ENCODE data around the gene LHFPL3. TPM values are rescaled to one million over a fixed set of nuclear protein-coding genes. Genes with fewer than 3 reads are reported as not detected.

The LHFPL3 gene
- total and polyA plus RNA-seq, 2 donors (not counting 3 experiments of a cell fraction or from before 2014, with no cell fraction given), result not detected

DNA sequence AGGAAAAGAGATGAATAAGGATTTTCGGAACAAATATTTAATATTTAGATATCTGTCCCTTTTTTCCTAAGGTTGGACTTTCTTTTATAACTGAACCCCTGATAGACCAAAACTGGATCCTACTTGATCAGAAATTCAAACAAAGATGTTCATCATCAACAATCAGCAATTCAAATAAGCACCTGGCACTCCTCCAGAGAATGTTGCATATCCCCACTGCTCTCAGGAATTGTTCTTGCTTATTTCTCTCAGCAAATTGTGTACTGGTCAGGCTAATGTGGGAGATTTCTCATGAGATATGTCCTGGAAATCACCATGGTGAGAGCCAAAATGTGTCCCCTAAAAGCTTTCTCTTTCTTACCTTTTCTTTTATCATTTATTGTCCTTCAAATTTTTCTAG, 40.3 kb upstream of the LHFPL3 start:
- ChIA-PET POLR2A (no interaction called here), CTCF (interaction anchor here (1.1 kb wide), 1 partner anchor 20 kb away, joined by 4 read pairs; no protein-coding TSS in a partner anchor)
- Histone ChIP-seq H3K27me3 (ENCODE audit: control insufficient read depth in 2 of 2, insufficient read depth in 2 of 2, low read length in 2 of 2) (no peaks in the 10 kb centered on the region), H3K9ac (replicated peaks; ENCODE audit: extremely low read depth, insufficient read depth, low read length) (no peak overlapping the region), H3K9me1 (replicated peaks; ENCODE audit: control insufficient read depth, extremely low read depth, insufficient read depth, low read length) (no peaks in the 10 kb centered on the region), H3K9me3 (replicated peaks; ENCODE audit: control insufficient read depth, insufficient read depth, low read length) (no peaks in the 10 kb centered on the region), H3K4me3 (replicated peaks in 1 of 3; ENCODE audit: insufficient read depth in 1 of 3, low read depth in 1 of 3, low read length in 3 of 3) (no peak overlapping the region), H3K79me2 (ENCODE audit: control insufficient read depth, insufficient read depth, low read length) (no peaks in the 10 kb centered on the region), H4K20me1 (replicated peaks; ENCODE audit: control insufficient read depth, extremely low read depth, insufficient read depth, low read length) (no peaks in the 10 kb centered on the region), H3K4me1 (ENCODE audit: control insufficient read depth, extremely low read depth, insufficient read depth, low read length) (no peaks in the 10 kb centered on the region), H2AFZ (ENCODE audit: low read depth, low read length) (no peak overlapping the region), H3K36me3 (ENCODE audit: control insufficient read depth in 2 of 2, extremely low read depth in 1 of 2, insufficient read depth in 2 of 2, low read length in 2 of 2) (no peaks in the 10 kb centered on the region), H3K27ac (ENCODE audit: insufficient read depth, low read depth, low read length) (no peak overlapping the region), H3K4me2 (ENCODE audit: insufficient read depth, low read length) (no peak overlapping the region)
- FAIRE-seq (no peak), DNase-seq (ENCODE audit: low read depth, low spot score) (no peak)
- no TSS peak for BruUV-seq (replicated peaks)
- TF ChIP-seq, protein P1, sequence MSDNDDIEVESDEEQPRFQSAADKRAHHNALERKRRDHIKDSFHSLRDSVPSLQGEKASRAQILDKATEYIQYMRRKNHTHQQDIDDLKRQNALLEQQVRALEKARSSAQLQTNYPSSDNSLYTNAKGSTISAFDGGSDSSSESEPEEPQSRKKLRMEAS (IDR thresholded peaks at IDR 0.05; ENCODE audit: insufficient read depth, insufficient read length), result no peak
- no peak for TF ChIP-seq GATA2 (IDR thresholded peaks at IDR 0.05; ENCODE audit: insufficient read depth, insufficient read length, low read depth, low read length)
- TF ChIP-seq, protein P2, sequence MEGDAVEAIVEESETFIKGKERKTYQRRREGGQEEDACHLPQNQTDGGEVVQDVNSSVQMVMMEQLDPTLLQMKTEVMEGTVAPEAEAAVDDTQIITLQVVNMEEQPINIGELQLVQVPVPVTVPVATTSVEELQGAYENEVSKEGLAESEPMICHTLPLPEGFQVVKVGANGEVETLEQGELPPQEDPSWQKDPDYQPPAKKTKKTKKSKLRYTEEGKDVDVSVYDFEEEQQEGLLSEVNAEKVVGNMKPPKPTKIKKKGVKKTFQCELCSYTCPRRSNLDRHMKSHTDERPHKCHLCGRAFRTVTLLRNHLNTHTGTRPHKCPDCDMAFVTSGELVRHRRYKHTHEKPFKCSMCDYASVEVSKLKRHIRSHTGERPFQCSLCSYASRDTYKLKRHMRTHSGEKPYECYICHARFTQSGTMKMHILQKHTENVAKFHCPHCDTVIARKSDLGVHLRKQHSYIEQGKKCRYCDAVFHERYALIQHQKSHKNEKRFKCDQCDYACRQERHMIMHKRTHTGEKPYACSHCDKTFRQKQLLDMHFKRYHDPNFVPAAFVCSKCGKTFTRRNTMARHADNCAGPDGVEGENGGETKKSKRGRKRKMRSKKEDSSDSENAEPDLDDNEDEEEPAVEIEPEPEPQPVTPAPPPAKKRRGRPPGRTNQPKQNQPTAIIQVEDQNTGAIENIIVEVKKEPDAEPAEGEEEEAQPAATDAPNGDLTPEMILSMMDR (IDR thresholded peaks at IDR 0.05; ENCODE audit: extremely low read depth in 1 of 2, insufficient read depth in 1 of 2, low read depth in 1 of 2, low read length in 2 of 2), result no peak
- no peak for TF ChIP-seq POLR2A (IDR thresholded peaks at IDR 0.05; ENCODE audit: low read depth, low read length)
- TF ChIP-seq JUN (IDR thresholded peaks at IDR 0.05; ENCODE audit: borderline replicate concordance, insufficient read depth, insufficient read length, low read depth), result no peak
- no peak for TF ChIP-seq FOS (IDR thresholded peaks at IDR 0.05; ENCODE audit: borderline replicate concordance, insufficient read depth, low read length)
- TF ChIP-seq POLR2AphosphoS5 (IDR thresholded peaks at IDR 0.05; ENCODE audit: insufficient read depth, low read depth, low read length), result no peak
- no peak for TF ChIP-seq EZH2 (IDR thresholded peaks at IDR 0.05; ENCODE audit: borderline replicate concordance, low read depth, low read length, severe bottlenecking)
- no peak for TF ChIP-seq MYC (IDR thresholded peaks at IDR 0.05; ENCODE audit: low read depth, low read length)
- intact Hi-C loops (cut with micrococcal nuclease), result no loop called here
- dilution Hi-C loops (cut with MboI; ENCODE audit: extremely low pct_ligation_motif_present, low sequenced_read_pairs), result no loop called here

Measured in endothelial cell of umbilical vein (primary cell).